Bronchial epithelial cell (primary cell): ENCODE measurements around the gene AMZ2. TPM values are rescaled to one million over a fixed set of nuclear protein-coding genes. Genes with fewer than 3 reads are reported as not detected.
"Not testable (repeated sequence)": the region's sequence is repeated elsewhere in the genome, so short reads cannot be mapped to it uniquely, and the experiment has no call there.

Experiments used
- DNase-seq: peaks from one replicate; pipeline ENCODE4 v3.0.0-alpha.2; 2010; ENCODE audit warnings: low read depth
- FAIRE-seq: peaks from 2 replicates; lab custom pipeline; 2011; peaks lifted over from hg19 to GRCh38; lab: Jason Lieb, UNC
- H3K27me3 ChIP-seq: 2 replicates; pipeline ENCODE4 v1.5.1; 2011; ENCODE audit warnings: low read length; ENCODE audit not compliant: control insufficient read depth, insufficient read depth
- H3K36me3 ChIP-seq: 2 replicates; pipeline ENCODE4 v1.5.1; 2011; ENCODE audit warnings: low read length; ENCODE audit not compliant: control insufficient read depth, insufficient read depth
- H3K4me3 ChIP-seq: 2 replicates; pipeline ENCODE4 v1.5.1; 2011; ENCODE audit warnings: mild to moderate bottlenecking, low read depth, low read length, control low read depth
- CTCF ChIP-seq: IDR thresholded peaks from 2 replicates; pipeline ENCODE4 v1.5.1; 2011; ENCODE audit warnings: mild to moderate bottlenecking, moderate library complexity, low read length, control low read depth, inconsistent platforms; ENCODE audit not compliant: insufficient read depth, severe bottlenecking
- total RNA-seq: library from RNA; depleted of rRNA; stranded (reverse); fragments of >200 nt; gene quantifications from 2 replicates; pipeline ENCODE4 v1.2.1, GENCODE V29; 2014

The AMZ2 gene
- total RNA-seq, 1 donor from 2014 or later, result 107 TPM

- H3K4me3 ChIP-seq, result no peak overlapping the region
- TF ChIP-seq CTCF, result no peak
- DNase-seq (no peak), FAIRE-seq (no peak)
- no peaks in the 10 kb centered on the region for H3K27me3 ChIP-seq
- no peaks in the 10 kb centered on the region for H3K36me3 ChIP-seq
These were observed 12.4 kb downstream of the AMZ2 start for GRCh38 chr17:68260051-68260762.

- not testable (repeated sequence) for H3K27me3 ChIP-seq, DNase-seq, H3K36me3 ChIP-seq, H3K4me3 ChIP-seq, FAIRE-seq
These were observed 14.6 kb downstream of the AMZ2 start for GRCh38 chr17:68262467-68262866.

- H3K36me3 ChIP-seq, FAIRE-seq, H3K27me3 ChIP-seq, H3K4me3 ChIP-seq: not testable (repeated sequence)
- DNase-seq, result peak; percentile 43
- peak; percentile 51 for TF ChIP-seq CTCF
These were observed 15.3 kb downstream of the AMZ2 start for GRCh38 chr17:68263101-68263681.

- not testable (repeated sequence) for H3K36me3 ChIP-seq, DNase-seq, FAIRE-seq, H3K4me3 ChIP-seq, H3K27me3 ChIP-seq
These were observed 18.0 kb downstream of the AMZ2 start for GRCh38 chr17:68265833-68266232.

GRCh38 chr17:68273722-68274121 is 25.9 kb downstream of the AMZ2 start:
- Histone ChIP-seq H3K4me3 (no peak overlapping the region), H3K36me3 (no peaks in the 10 kb centered on the region), H3K27me3 (no peaks in the 10 kb centered on the region)
- no peak for DNase-seq
- no peak for FAIRE-seq
- no peak for TF ChIP-seq CTCF

- H3K27me3 ChIP-seq, H3K36me3 ChIP-seq, H3K4me3 ChIP-seq, FAIRE-seq, DNase-seq: not testable (repeated sequence)
These were observed 28.5 kb downstream of the AMZ2 start for GRCh38 chr17:68276339-68276738.

GRCh38 chr17:68277807-68278206 is 30.0 kb downstream of the AMZ2 start:
- no peak for FAIRE-seq
- no peaks in the 10 kb centered on the region for H3K27me3 ChIP-seq
- no peaks in the 10 kb centered on the region for H3K36me3 ChIP-seq
- H3K4me3 ChIP-seq, result no peak overlapping the region
- TF ChIP-seq CTCF, result no peak
- no peak for DNase-seq

- H3K27me3 ChIP-seq, DNase-seq, H3K36me3 ChIP-seq, H3K4me3 ChIP-seq, FAIRE-seq: not testable (repeated sequence)
These were observed 34.1 kb downstream of the AMZ2 start for GRCh38 chr17:68281965-68282364.
